Endodermal cell (in vitro differentiated cells): ENCODE data around the gene WBP11. TPM values are rescaled to one million over a fixed set of nuclear protein-coding genes. Genes with fewer than 3 reads are reported as not detected.

Experiments used
- DNase-seq: peaks from one replicate; pipeline ENCODE4 v3.0.0-alpha.2; 2017
- H3K27ac ChIP-seq: 2 replicates; pipeline ENCODE4 v1.5.1; 2013; ENCODE audit warnings: mild to moderate bottlenecking, low read depth, low read length, moderate library complexity
- H3K27me3 ChIP-seq: 2 replicates; pipeline ENCODE4 v1.6.1; 2013; ENCODE audit warnings: mild to moderate bottlenecking, low read length, moderate library complexity; ENCODE audit not compliant: insufficient read depth, control insufficient read depth, poor library complexity, severe bottlenecking
- H3K36me3 ChIP-seq: 2 replicates; pipeline ENCODE4 v1.7.0; 2013; ENCODE audit warnings: mild to moderate bottlenecking, low read length, moderate library complexity; ENCODE audit not compliant: control insufficient read depth, insufficient read depth
- H3K4me1 ChIP-seq: one replicate; pipeline ENCODE4 v1.7.0; 2013; ENCODE audit warnings: low read length; ENCODE audit not compliant: control insufficient read depth, insufficient read depth
- H3K4me3 ChIP-seq: 2 replicates; pipeline ENCODE4 v1.5.1; 2013; ENCODE audit warnings: mild to moderate bottlenecking, low read length, moderate library complexity
- H3K9ac ChIP-seq: 2 replicates; pipeline ENCODE4 v1.6.1; 2013; ENCODE audit warnings: mild to moderate bottlenecking, low read length, moderate library complexity; ENCODE audit not compliant: poor library complexity, severe bottlenecking; ENCODE audit errors: extremely low read depth
- H3K9me3 ChIP-seq: 2 replicates; pipeline ENCODE4 v1.6.1; 2013; ENCODE audit warnings: mild to moderate bottlenecking, low read length, moderate library complexity; ENCODE audit not compliant: control insufficient read depth
- H3K27ac Mint-ChIP-seq: 2 replicates; pipeline ENCODE4 v1.8.0; 2020; ENCODE audit warnings: mixed read lengths
- H3K27me3 Mint-ChIP-seq: 2 replicates; pipeline ENCODE4 v1.8.0; 2021; ENCODE audit warnings: mild to moderate bottlenecking, mixed read lengths; ENCODE audit not compliant: insufficient read depth
- H3K36me3 Mint-ChIP-seq: 2 replicates; pipeline ENCODE4 v1.8.0; 2020; ENCODE audit warnings: low read depth, mixed read lengths
- H3K4me1 Mint-ChIP-seq: 2 replicates; pipeline ENCODE4 v1.8.0; 2020; ENCODE audit warnings: mixed read lengths
- H3K4me3 Mint-ChIP-seq: 2 replicates; pipeline ENCODE4 v1.8.0; 2020; ENCODE audit warnings: mild to moderate bottlenecking, moderate library complexity, mixed read lengths
- H3K9me3 Mint-ChIP-seq: 2 replicates; pipeline ENCODE4 v1.8.0; 2020; ENCODE audit warnings: mild to moderate bottlenecking, mixed read lengths
- WGBS, 2 experiments: methylation state at CpG; one replicate each; pipeline versions ENCODE4 v1.1.5 to v1.1.7; 2013; ENCODE audit warnings: missing lambda C conversion rate in 2 of 2, mixed read lengths in 1 of 2; ENCODE audit not compliant: insufficient coverage in 1 of 2, insufficient read length in 1 of 2; 5-methylcytosine and 5-hydroxymethylcytosine counted together
- total RNA-seq, 2 donors: library from RNA; stranded (reverse); fragmentation: NEBNext Ultra II Directional in 1 of 2; extraction: Animal tissue kit (Norgen Biotek cat#: 25700) in 1 of 2; gene quantifications; 2 replicates in 1 of 2; 3 replicates in 1 of 2; pipeline ENCODE4 v1.2.1, GENCODE V29; 2021
- TF ChIP-seq, protein P1 (sequence below): fragments of 200-600 bp; sonication (generic); conservative IDR thresholded peaks from 2 replicates; pipeline ENCODE4 v1.5.0; 2021; ENCODE audit warnings: antibody characterized with exemption, mild to moderate bottlenecking

WBP11 gene
- total RNA-seq, 2 donors from 2014 or later: 97.4 to 150 TPM

DNA sequence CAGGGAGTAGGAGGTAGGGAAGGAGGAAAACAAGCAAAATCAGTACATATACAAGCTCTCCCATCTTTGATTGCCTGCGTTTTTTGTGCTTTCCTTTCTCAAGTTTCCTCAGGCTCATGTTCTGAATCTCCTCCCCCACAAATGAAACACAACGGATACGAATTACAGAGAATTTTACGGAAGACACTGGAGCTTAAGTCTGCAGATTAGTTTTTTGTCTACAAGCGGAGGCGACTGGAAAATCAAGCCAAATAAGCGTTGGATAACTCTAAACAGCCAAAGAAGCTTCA is 612 bp downstream of the WBP11 start:
- no peak for DNase-seq
- no peak overlapping the region for H3K27ac Mint-ChIP-seq
- Histone ChIP-seq H3K9me3 (no peaks in the 10 kb centered on the region), H3K36me3 (peaks cover 20% of the 10 kb centered on the region), H3K27me3 (no peaks in the 10 kb centered on the region), H3K4me3 (peak overlapping the region; percentile 96), H3K4me1 (peaks cover 2% of the 10 kb centered on the region), H3K27ac (peak overlapping the region; percentile 87), H3K9ac (peak overlapping the region; percentile 97)
- peaks cover 10% of the 10 kb centered on the region for H3K4me1 Mint-ChIP-seq
- no peaks in the 10 kb centered on the region for H3K9me3 Mint-ChIP-seq
- peaks cover 21% of the 10 kb centered on the region for H3K36me3 Mint-ChIP-seq
- TF ChIP-seq, protein P1, sequence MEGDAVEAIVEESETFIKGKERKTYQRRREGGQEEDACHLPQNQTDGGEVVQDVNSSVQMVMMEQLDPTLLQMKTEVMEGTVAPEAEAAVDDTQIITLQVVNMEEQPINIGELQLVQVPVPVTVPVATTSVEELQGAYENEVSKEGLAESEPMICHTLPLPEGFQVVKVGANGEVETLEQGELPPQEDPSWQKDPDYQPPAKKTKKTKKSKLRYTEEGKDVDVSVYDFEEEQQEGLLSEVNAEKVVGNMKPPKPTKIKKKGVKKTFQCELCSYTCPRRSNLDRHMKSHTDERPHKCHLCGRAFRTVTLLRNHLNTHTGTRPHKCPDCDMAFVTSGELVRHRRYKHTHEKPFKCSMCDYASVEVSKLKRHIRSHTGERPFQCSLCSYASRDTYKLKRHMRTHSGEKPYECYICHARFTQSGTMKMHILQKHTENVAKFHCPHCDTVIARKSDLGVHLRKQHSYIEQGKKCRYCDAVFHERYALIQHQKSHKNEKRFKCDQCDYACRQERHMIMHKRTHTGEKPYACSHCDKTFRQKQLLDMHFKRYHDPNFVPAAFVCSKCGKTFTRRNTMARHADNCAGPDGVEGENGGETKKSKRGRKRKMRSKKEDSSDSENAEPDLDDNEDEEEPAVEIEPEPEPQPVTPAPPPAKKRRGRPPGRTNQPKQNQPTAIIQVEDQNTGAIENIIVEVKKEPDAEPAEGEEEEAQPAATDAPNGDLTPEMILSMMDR: no peak
- H3K4me3 Mint-ChIP-seq: no peak overlapping the region
- WGBS, 2 experiments: 0% methylated on average over 4 to 7 of the region's 7 CpGs
- no peaks in the 10 kb centered on the region for H3K27me3 Mint-ChIP-seq

DNA sequence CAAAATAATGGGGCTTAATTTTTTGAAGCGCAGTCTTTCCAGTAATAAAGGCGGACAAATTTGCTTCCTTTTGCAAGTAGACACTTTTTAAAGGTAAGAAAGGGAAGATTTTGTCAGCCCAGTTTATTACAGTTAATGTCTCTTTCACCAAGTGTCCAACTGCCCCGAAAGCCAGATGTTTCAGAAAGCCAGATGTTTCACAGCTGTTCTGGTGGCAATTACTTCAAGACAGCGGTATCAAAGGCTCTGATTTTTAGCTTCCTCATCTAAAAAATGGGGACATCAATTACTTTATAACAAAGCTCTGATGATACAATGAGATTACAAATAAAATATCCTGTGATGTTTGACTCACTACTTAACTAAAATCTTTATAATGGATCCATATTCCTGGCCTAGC is 1.0 kb downstream of the WBP11 start:
- no peak for DNase-seq
- peaks cover 2% of the 10 kb centered on the region for H3K4me1 ChIP-seq
- H3K27ac Mint-ChIP-seq: no peak overlapping the region
- no peaks in the 10 kb centered on the region for H3K9me3 ChIP-seq
- no peaks in the 10 kb centered on the region for H3K27me3 ChIP-seq
- peaks cover 25% of the 10 kb centered on the region for H3K36me3 Mint-ChIP-seq
- peak overlapping the region; percentile 97 for H3K9ac ChIP-seq
- TF ChIP-seq, protein P1: no peak
- no peaks in the 10 kb centered on the region for H3K9me3 Mint-ChIP-seq
- peaks cover 10% of the 10 kb centered on the region for H3K4me1 Mint-ChIP-seq
- H3K4me3 Mint-ChIP-seq: no peak overlapping the region
- no peak overlapping the region for H3K27ac ChIP-seq
- no peaks in the 10 kb centered on the region for H3K27me3 Mint-ChIP-seq
- 83 to 90% methylated on average over 3 to 4 of the region's 4 CpGs for WGBS, 2 experiments
- peak overlapping the region; percentile 96 for H3K4me3 ChIP-seq
- H3K36me3 ChIP-seq: peaks cover 25% of the 10 kb centered on the region

GRCh38 chr12:14795028-14795448 is 8.2 kb downstream of the WBP11 start:
- Mint-ChIP-seq H3K36me3 (peaks cover 86% of the 10 kb centered on the region), H3K27me3 (no peaks in the 10 kb centered on the region), H3K4me3 (no peak overlapping the region), H3K27ac (no peak overlapping the region), H3K4me1 (no peaks in the 10 kb centered on the region), H3K9me3 (no peaks in the 10 kb centered on the region)
- H3K9ac ChIP-seq: no peak overlapping the region
- H3K27me3 ChIP-seq: no peaks in the 10 kb centered on the region
- no peak overlapping the region for H3K4me3 ChIP-seq
- DNase-seq: no peak
- no peak overlapping the region for H3K27ac ChIP-seq
- peaks cover 94% of the 10 kb centered on the region for H3K36me3 ChIP-seq
- TF ChIP-seq, protein P1: no peak
- H3K9me3 ChIP-seq: no peaks in the 10 kb centered on the region
- 93 to 100% methylated on average over 3 to 4 of the region's 4 CpGs for WGBS, 2 experiments
- peaks cover 2% of the 10 kb centered on the region for H3K4me1 ChIP-seq
